ENCODE data around the gene EIF2S1. TPM values are rescaled to one million over a fixed set of nuclear protein-coding genes. Genes with fewer than 3 reads are reported as not detected.

Gene EIF2S1
- total RNA-seq, 1 donor from 2014 or later, result 143 TPM

DNA sequence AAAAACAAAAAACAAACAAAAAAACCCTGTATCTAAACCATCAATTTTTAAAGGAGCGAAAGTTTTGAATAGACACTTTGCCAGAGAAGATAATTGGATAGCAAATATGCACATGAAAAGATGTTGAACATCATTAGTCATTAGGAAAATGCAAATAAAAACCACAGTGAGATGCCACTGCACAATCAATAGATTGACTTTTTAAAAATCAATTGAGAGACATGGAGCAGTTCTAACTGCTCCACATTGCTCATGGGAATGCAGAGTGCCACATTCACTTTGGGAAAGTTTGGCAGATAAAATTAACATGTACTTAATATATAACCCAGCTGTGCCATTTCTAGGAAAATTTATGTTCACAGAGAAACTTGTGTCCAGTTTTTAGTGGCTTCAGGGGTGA, 12.7 kb downstream of the EIF2S1 start:
- peaks cover 3% of the 10 kb centered on the region for H3K4me1 ChIP-seq (ENCODE audit: insufficient read depth, low read length)
- H3K27me3 ChIP-seq (ENCODE audit: insufficient read depth, low read length), result no peaks in the 10 kb centered on the region
- no peak overlapping the region for H3K4me3 Mint-ChIP-seq (ENCODE audit: unreplicated experiment)
- H3K4me3 ChIP-seq (ENCODE audit: insufficient read depth, low read depth, low read length), result no peak overlapping the region
- H3K9ac ChIP-seq (ENCODE audit: low read length), result no peak overlapping the region
- peaks cover 5% of the 10 kb centered on the region for H3K36me3 Mint-ChIP-seq (ENCODE audit: low read depth, unreplicated experiment)
- TF ChIP-seq EZH2 (IDR thresholded peaks at IDR 0.05; ENCODE audit: insufficient read depth, low read length), result no peak
- TF ChIP-seq, protein P1, sequence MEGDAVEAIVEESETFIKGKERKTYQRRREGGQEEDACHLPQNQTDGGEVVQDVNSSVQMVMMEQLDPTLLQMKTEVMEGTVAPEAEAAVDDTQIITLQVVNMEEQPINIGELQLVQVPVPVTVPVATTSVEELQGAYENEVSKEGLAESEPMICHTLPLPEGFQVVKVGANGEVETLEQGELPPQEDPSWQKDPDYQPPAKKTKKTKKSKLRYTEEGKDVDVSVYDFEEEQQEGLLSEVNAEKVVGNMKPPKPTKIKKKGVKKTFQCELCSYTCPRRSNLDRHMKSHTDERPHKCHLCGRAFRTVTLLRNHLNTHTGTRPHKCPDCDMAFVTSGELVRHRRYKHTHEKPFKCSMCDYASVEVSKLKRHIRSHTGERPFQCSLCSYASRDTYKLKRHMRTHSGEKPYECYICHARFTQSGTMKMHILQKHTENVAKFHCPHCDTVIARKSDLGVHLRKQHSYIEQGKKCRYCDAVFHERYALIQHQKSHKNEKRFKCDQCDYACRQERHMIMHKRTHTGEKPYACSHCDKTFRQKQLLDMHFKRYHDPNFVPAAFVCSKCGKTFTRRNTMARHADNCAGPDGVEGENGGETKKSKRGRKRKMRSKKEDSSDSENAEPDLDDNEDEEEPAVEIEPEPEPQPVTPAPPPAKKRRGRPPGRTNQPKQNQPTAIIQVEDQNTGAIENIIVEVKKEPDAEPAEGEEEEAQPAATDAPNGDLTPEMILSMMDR (IDR thresholded peaks at IDR 0.05; ENCODE audit: insufficient read depth, low read depth, low read length), result no peak
- no peak overlapping the region for H3K4me2 ChIP-seq (ENCODE audit: low read length)
- peaks cover 54% of the 10 kb centered on the region for H4K20me1 ChIP-seq (ENCODE audit: insufficient read depth, low read length)
- peaks cover 53% of the 10 kb centered on the region for H3K79me2 ChIP-seq (ENCODE audit: insufficient read depth, low read length)
- no peaks in the 10 kb centered on the region for H3K27me3 Mint-ChIP-seq (ENCODE audit: low read depth, unreplicated experiment)
- H3K27ac Mint-ChIP-seq (ENCODE audit: unreplicated experiment), result no peak overlapping the region
- H3K9me3 ChIP-seq (ENCODE audit: insufficient read depth, low read depth, low read length), result no peaks in the 10 kb centered on the region
- H3K36me3 ChIP-seq (ENCODE audit: insufficient read depth, low read length), result peaks cover 47% of the 10 kb centered on the region
- FAIRE-seq (peak; percentile 23), DNase-seq (ENCODE audit: low read depth) (no peak)
- no peaks in the 10 kb centered on the region for H3K9me3 Mint-ChIP-seq (ENCODE audit: unreplicated experiment)
- H3K27ac ChIP-seq (ENCODE audit: low read depth, low read length), result no peak overlapping the region
- H2AFZ ChIP-seq (ENCODE audit: low read depth, low read length), result no peak overlapping the region
- H3K4me1 Mint-ChIP-seq (ENCODE audit: low read depth, unreplicated experiment), result peaks cover 2% of the 10 kb centered on the region

DNA sequence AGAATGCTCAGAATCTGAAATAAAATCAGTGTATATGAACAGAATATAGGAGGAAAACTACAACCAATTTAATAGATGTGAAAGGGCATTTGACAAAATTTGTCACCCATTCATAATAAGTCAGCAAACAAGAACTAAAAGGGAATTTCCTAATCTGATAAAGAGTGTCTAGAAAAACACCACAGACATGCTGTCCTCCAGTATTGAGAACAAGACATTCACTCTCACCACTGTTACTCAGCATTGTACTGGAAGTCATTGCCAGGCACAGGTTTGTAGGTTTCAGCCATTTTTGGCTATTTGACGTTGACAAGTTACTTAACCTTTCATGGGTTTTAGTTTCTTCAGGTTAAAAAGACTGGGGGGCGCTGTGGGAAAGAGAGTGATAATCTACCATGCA, 13.2 kb downstream of the EIF2S1 start:
- no peak for TF ChIP-seq EZH2 (IDR thresholded peaks at IDR 0.05; ENCODE audit: insufficient read depth, low read length)
- TF ChIP-seq, protein P1 (IDR thresholded peaks at IDR 0.05; ENCODE audit: insufficient read depth, low read depth, low read length), result no peak
- Mint-ChIP-seq H3K36me3 (ENCODE audit: low read depth, unreplicated experiment) (peaks cover 5% of the 10 kb centered on the region), H3K27ac (ENCODE audit: unreplicated experiment) (no peak overlapping the region), H3K4me1 (ENCODE audit: low read depth, unreplicated experiment) (peaks cover 2% of the 10 kb centered on the region), H3K27me3 (ENCODE audit: low read depth, unreplicated experiment) (no peaks in the 10 kb centered on the region), H3K9me3 (ENCODE audit: unreplicated experiment) (no peaks in the 10 kb centered on the region), H3K4me3 (ENCODE audit: unreplicated experiment) (no peak overlapping the region)
- no peak overlapping the region for H3K4me2 ChIP-seq (ENCODE audit: low read length)
- no peak overlapping the region for H3K4me3 ChIP-seq (ENCODE audit: insufficient read depth, low read depth, low read length)
- H3K4me1 ChIP-seq (ENCODE audit: insufficient read depth, low read length), result peaks cover 3% of the 10 kb centered on the region
- H4K20me1 ChIP-seq (ENCODE audit: insufficient read depth, low read length), result peaks cover 52% of the 10 kb centered on the region
- FAIRE-seq (no peak), DNase-seq (ENCODE audit: low read depth) (no peak)
- H3K27me3 ChIP-seq (ENCODE audit: insufficient read depth, low read length), result no peaks in the 10 kb centered on the region
- no peak overlapping the region for H3K9ac ChIP-seq (ENCODE audit: low read length)
- peaks cover 52% of the 10 kb centered on the region for H3K36me3 ChIP-seq (ENCODE audit: insufficient read depth, low read length)
- H3K27ac ChIP-seq (ENCODE audit: low read depth, low read length), result no peak overlapping the region
- peaks cover 49% of the 10 kb centered on the region for H3K79me2 ChIP-seq (ENCODE audit: insufficient read depth, low read length)
- H2AFZ ChIP-seq (ENCODE audit: low read depth, low read length), result no peak overlapping the region
- no peaks in the 10 kb centered on the region for H3K9me3 ChIP-seq (ENCODE audit: insufficient read depth, low read depth, low read length)

DNA sequence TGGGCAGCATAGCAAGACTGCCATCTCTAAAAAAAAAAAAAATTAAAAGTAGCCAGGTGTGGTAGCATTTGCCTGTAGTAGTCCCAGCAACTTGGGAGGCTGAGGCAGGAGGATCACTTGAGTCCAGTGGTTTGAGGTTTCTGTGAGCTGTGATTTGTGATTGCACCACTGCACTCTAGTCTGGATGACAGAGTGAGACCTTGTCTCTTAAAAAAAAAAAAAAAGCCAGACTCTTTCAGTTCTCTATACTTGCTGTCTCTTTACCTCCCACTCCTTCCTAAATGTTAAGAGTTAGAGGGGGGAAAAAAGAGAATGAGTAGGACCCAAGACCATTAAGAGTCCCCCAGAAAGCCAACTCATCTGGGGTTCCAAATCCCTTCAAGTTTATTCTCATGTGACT, 17.8 kb downstream of the EIF2S1 start:
- Mint-ChIP-seq H3K27ac (ENCODE audit: unreplicated experiment) (peak overlapping the region; percentile 47), H3K36me3 (ENCODE audit: low read depth, unreplicated experiment) (peaks cover 6% of the 10 kb centered on the region), H3K4me1 (ENCODE audit: low read depth, unreplicated experiment) (no peaks in the 10 kb centered on the region), H3K4me3 (ENCODE audit: unreplicated experiment) (no peak overlapping the region), H3K9me3 (ENCODE audit: unreplicated experiment) (no peaks in the 10 kb centered on the region), H3K27me3 (ENCODE audit: low read depth, unreplicated experiment) (no peaks in the 10 kb centered on the region)
- H3K9ac ChIP-seq (ENCODE audit: low read length), result no peak overlapping the region
- no peak overlapping the region for H3K4me3 ChIP-seq (ENCODE audit: insufficient read depth, low read depth, low read length)
- H3K79me2 ChIP-seq (ENCODE audit: insufficient read depth, low read length), result peaks cover 19% of the 10 kb centered on the region
- DNase-seq (ENCODE audit: low read depth) (no peak), FAIRE-seq (no peak)
- H3K27ac ChIP-seq (ENCODE audit: low read depth, low read length), result no peak overlapping the region
- no peaks in the 10 kb centered on the region for H3K27me3 ChIP-seq (ENCODE audit: insufficient read depth, low read length)
- H3K36me3 ChIP-seq (ENCODE audit: insufficient read depth, low read length), result peaks cover 79% of the 10 kb centered on the region
- H3K4me1 ChIP-seq (ENCODE audit: insufficient read depth, low read length), result no peaks in the 10 kb centered on the region
- no peak overlapping the region for H3K4me2 ChIP-seq (ENCODE audit: low read length)
- H3K9me3 ChIP-seq (ENCODE audit: insufficient read depth, low read depth, low read length), result no peaks in the 10 kb centered on the region
- TF ChIP-seq, protein P1 (IDR thresholded peaks at IDR 0.05; ENCODE audit: insufficient read depth, low read depth, low read length), result no peak
- TF ChIP-seq EZH2 (IDR thresholded peaks at IDR 0.05; ENCODE audit: insufficient read depth, low read length), result no peak
- H4K20me1 ChIP-seq (ENCODE audit: insufficient read depth, low read length), result peaks cover 38% of the 10 kb centered on the region
- no peak overlapping the region for H2AFZ ChIP-seq (ENCODE audit: low read depth, low read length)
